ENCODE data around the gene ASIC2.

Gene ASIC2

DNA sequence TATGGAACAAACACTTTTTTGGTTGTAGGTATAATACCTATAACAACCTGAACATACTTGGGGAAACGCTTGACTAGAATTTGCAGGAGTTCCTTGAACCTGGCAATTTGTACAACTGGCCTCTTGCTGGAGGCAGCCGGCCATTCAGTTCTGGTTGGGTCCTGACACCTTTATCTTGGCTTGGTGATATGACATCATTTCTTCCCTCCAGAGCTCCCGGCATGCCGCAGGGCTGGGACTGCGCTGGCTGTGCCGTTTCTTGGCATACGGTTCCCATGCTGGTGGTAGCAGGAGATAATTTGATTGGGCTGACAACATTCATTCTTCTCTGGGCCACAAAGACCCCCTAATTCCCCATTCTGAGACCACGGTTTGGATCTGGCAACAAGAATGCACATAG is 87.5 kb downstream of the ASIC2 start (continued):
- no peak for TF ChIP-seq GLI2 (tag by site-specific recombination; IDR thresholded peaks at IDR 0.05; ENCODE audit: borderline replicate concordance, low read depth)
- no peak for TF ChIP-seq ZFHX2 (tag by site-specific recombination; conservative IDR thresholded peaks at IDR 0.05)
- no peak for TF ChIP-seq ELK4 (IDR thresholded peaks at IDR 0.05; ENCODE audit: borderline replicate concordance, low read depth, low read length)
- TF ChIP-seq ZNF514 (tag by site-specific recombination; IDR thresholded peaks at IDR 0.05) = no peak
- TF ChIP-seq, protein P1, sequence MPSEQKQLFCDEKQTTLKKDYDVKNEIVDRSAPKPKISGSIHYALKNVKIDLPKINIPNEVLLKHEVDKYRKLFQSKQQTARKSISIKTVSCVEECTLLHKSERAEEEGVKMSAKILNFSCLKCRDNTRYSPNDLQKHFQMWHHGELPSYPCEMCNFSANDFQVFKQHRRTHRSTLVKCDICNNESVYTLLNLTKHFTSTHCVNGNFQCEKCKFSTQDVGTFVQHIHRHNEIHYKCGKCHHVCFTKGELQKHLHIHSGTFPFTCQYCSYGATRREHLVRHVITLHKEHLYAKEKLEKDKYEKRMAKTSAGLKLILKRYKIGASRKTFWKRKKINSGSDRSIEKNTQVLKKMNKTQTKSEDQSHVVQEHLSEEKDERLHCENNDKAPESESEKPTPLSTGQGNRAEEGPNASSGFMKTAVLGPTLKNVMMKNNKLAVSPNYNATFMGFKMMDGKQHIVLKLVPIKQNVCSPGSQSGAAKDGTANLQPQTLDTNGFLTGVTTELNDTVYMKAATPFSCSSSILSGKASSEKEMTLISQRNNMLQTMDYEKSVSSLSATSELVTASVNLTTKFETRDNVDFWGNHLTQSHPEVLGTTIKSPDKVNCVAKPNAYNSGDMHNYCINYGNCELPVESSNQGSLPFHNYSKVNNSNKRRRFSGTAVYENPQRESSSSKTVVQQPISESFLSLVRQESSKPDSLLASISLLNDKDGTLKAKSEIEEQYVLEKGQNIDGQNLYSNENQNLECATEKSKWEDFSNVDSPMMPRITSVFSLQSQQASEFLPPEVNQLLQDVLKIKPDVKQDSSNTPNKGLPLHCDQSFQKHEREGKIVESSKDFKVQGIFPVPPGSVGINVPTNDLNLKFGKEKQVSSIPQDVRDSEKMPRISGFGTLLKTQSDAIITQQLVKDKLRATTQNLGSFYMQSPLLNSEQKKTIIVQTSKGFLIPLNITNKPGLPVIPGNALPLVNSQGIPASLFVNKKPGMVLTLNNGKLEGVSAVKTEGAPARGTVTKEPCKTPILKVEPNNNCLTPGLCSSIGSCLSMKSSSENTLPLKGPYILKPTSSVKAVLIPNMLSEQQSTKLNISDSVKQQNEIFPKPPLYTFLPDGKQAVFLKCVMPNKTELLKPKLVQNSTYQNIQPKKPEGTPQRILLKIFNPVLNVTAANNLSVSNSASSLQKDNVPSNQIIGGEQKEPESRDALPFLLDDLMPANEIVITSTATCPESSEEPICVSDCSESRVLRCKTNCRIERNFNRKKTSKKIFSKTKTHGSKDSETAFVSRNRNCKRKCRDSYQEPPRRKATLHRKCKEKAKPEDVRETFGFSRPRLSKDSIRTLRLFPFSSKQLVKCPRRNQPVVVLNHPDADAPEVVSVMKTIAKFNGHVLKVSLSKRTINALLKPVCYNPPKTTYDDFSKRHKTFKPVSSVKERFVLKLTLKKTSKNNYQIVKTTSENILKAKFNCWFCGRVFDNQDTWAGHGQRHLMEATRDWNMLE (tag by site-specific recombination; conservative IDR thresholded peaks at IDR 0.05; ENCODE audit: low read depth) = no peak
- no peak for TF ChIP-seq IKZF3 (tag by site-specific recombination; IDR thresholded peaks at IDR 0.05)

- H3K9me3 ChIP-seq (ENCODE audit: control insufficient read depth, insufficient read depth, low read depth, low read length) = no peaks in the 10 kb centered on the region
- no peak overlapping the region for H3K4me3 ChIP-seq (ENCODE audit: low read depth, low read length)
- no peak overlapping the region for H3K27ac ChIP-seq (ENCODE audit: extremely low read depth, low read depth, low read length)
- TF ChIP-seq ZNF366 (tag by site-specific recombination; conservative IDR thresholded peaks at IDR 0.05) (no peak), KLF10 (tag by site-specific recombination; IDR thresholded peaks at IDR 0.05) (no peak), GFI1B (tag by site-specific recombination; IDR thresholded peaks at IDR 0.05) (no peak), ZNF48 (tag by site-specific recombination; IDR thresholded peaks at IDR 0.05) (no peak), ZNF530 (tag by site-specific recombination; IDR thresholded peaks at IDR 0.05; ENCODE audit: low read depth) (no peak)
- POLR2A ChIA-PET = no interaction called here
- peaks cover 6% of the 10 kb centered on the region for H3K4me1 ChIP-seq (ENCODE audit: control insufficient read depth, insufficient read depth, low read length)
- H3K36me3 ChIP-seq (ENCODE audit: control insufficient read depth in 2 of 2, insufficient read depth in 1 of 2, low read length in 2 of 2) = no peaks in the 10 kb centered on the region
- CTCF ChIA-PET = no interaction called here
Measured at GRCh38 chr17:33204701-33205100, 88.4 kb downstream of the ASIC2 start.

DNA sequence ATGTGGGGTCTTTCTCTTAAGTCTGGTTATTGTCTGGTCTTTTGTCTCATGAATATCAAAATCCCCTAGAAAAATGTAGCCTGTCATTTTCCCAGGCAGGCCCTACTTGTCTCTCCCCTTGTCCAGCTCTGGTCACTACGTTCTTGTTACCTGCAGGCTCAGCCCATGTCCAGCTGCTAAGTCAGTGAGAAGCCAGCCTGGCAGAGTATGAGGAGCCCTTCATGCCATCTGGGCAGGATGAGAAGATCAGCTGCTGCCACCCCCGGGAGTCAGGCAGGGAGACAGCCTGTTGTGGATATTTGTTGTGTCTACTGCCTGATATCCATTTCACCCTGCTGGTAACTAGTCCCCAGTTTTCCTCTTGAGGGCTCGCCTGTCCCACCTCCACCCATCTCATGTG is 88.9 kb downstream of the ASIC2 start:
- no peak for TF ChIP-seq ZNF155 (tag by site-specific recombination; IDR thresholded peaks at IDR 0.05)
- no peak for TF ChIP-seq ZNF169 (tag by site-specific recombination; IDR thresholded peaks at IDR 0.05)
- TF ChIP-seq ZNF777 (tag by site-specific recombination; IDR thresholded peaks at IDR 0.05; ENCODE audit: borderline replicate concordance) = no peak
- no peak for TF ChIP-seq FEZF1 (tag by site-specific recombination; IDR thresholded peaks at IDR 0.05)
- TF ChIP-seq ZNF24 (tag by site-specific recombination; IDR thresholded peaks at IDR 0.05) = no peak
- TF ChIP-seq ZNF623 (tag by site-specific recombination; IDR thresholded peaks at IDR 0.05) = no peak
- no peak for TF ChIP-seq GLIS1 (tag by site-specific recombination; IDR thresholded peaks at IDR 0.05)
- TF ChIP-seq ZNF658 (tag by site-specific recombination; IDR thresholded peaks at IDR 0.05) = no peak
- TF ChIP-seq PRDM1 (tag by site-specific recombination; IDR thresholded peaks at IDR 0.05) = no peak
- TF ChIP-seq ZNF211 (tag by site-specific recombination; IDR thresholded peaks at IDR 0.05; ENCODE audit: low read depth) = no peak
- Histone ChIP-seq H3K4me3 (ENCODE audit: low read depth, low read length) (no peak overlapping the region), H3K9me3 (ENCODE audit: control insufficient read depth, insufficient read depth, low read depth, low read length) (no peaks in the 10 kb centered on the region), H3K36me3 (ENCODE audit: control insufficient read depth in 2 of 2, insufficient read depth in 1 of 2, low read length in 2 of 2) (no peaks in the 10 kb centered on the region), H3K4me1 (ENCODE audit: control insufficient read depth, insufficient read depth, low read length) (peaks cover 6% of the 10 kb centered on the region), H3K27ac (ENCODE audit: extremely low read depth, low read depth, low read length) (no peak overlapping the region)
- ChIA-PET POLR2A (no interaction called here), CTCF (interaction anchor here (0.8 kb wide), 1 partner anchor 89 kb away, joined by 3 read pairs; the partner anchor contains the start of gene ASIC2)
